GM19023 (cell line): Measurements from ENCODE around the gene PFKL.
A peak's percentile ranks its signal among the peaks of the same experiment; 100 is the strongest.
"Not testable (repeated sequence)": the region's sequence is repeated elsewhere in the genome, so short reads cannot be mapped to it uniquely, and the experiment has no call there.

ENCODE experiments used
- ATAC-seq: cut with Tn5 transposase; IDR thresholded peaks from one replicate; pipeline ENCODE4 v1.9.1; 2021; ENCODE audit warnings: mild to moderate bottlenecking, moderate library complexity; ENCODE audit not compliant: unreplicated experiment

The PFKL gene

DNA sequence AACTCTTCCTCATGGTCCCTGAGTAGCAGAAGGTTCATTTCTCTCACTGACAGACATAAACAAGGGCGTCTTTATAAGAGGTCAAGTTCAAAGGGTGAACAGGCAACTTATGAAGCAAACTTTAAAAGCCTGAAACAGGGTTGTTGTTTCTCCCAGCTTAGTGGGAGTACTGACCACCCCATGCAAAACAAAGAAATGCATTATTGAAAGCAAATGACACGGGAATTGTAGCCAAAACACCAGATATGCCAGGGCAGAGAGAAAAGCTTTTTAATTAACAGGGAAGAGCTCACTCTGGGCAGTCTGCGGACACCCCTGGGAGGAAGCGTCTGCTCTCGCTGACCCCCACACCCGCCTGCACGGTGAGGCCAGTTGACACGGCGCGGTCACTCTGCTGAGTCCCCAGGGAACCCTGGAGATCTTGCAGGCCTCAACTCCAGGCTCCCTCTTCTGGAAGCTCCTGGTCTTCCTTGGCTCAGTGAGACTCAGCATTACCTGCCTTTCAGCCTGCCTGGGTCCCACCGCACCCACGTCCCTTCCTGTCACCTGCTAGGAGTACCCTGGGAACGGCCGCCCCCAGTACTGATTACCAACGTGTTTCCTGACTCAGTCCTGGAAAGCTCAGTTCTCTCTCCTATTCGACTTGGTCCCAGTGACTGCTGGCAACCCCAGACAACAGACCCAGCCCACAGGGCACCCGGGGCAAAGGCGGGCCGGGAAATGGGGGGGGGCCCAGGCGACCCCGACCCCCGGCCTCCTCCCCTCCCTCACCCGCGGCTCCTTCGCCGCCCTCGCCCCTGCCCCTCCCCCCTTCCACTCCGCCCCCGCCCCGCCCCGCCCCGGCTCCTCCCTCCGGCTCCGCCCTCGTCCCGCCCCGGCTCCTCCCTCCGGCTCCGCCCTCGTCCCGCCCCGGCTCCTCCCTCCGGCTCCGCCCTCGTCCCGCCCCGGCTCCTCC lies 38.4 kb downstream of the PFKL start:
- no peak for ATAC-seq

DNA sequence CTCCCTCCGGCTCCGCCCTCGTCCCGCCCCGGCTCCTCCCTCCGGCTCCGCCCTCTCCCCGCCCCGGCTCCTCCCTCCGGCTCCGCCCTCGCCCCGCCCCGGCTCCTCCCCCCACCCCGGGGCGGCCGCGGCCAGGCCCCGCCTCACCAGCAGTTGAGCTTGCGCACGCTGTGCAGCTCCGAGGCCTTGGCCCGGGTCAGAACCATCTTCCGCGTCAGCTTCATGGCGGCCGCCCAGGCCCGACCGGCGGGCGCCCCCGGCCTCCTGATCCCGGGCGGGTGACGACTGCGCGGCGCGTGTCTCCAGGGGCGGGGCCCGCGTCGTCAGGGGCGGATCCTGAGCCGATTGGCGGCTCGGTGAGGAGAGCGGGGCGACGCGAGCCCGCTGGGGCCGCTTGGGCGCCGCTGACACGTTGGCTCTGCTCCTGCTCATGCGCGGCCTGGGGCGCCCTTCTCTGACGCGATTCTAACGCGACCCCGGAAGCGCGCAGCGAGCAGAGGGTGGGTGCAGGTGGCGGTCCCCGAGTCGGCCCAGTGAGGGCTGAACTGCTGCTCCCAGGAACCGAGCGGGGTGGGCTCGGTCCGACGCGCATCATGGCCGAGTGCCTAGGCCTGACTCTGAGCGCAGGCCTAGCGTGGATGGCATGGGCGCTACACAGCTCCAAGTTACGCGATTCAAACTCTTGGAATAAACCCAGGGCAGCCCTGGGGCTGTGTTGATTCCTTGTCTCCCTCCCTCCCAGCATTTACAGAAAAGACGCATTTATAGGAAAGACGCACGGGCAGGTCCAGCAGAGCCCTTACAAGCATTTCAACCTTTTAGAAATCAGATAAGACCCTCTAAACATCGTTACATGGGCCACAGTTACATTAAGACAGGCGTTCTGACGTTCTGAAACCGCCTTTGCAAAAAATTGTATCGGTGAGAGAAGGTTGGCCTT lies 39.4 kb downstream of the PFKL start, which contains the start of gene CFAP410:
Gene CFAP410, minus strand, starts transcription at position 420 of the 940 bp plus-strand sequence. Its CDS starts 196 bp downstream, at position 224.
- ATAC-seq, result peak; percentile 89

DNA sequence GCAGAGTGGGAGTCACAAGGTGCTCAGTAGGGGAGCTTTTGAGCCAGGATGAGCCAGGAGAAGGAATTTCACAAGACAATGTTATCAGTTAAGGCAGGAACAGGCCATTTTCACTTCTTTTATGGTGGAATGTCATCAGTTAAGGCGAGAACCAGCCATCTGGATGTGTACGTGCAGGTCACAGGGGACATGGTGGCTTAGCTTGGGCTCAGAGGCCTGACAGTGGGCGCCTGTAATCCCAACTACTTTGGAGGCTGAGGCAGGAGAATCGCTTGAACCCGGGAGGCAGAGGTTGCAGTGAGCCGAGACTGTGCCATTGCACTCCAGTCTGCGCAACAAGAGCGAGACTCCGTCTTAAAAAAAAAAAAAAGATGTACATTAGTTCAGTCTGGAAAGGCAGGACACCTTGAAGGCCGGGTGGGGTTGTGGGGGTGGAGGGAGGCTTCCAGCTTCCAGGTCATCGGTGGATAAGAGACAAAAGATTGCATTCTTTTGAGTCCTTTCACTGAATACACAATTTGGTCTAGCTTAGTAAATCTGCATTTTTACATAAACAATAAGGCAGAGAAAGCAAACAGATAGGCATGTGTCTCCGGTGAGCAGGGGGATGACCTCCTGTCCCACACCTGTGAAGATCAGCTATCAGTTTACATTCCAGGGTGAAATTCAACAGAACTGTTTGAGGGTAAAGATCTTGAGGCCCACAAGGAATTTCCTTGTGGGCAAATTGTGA lies 42.0 kb downstream of the PFKL start:
- ATAC-seq, result not testable (repeated sequence)

GRCh38 chr21:44342981-44343380 lies 43.1 kb downstream of the PFKL start:
- ATAC-seq, result not testable (repeated sequence)

DNA sequence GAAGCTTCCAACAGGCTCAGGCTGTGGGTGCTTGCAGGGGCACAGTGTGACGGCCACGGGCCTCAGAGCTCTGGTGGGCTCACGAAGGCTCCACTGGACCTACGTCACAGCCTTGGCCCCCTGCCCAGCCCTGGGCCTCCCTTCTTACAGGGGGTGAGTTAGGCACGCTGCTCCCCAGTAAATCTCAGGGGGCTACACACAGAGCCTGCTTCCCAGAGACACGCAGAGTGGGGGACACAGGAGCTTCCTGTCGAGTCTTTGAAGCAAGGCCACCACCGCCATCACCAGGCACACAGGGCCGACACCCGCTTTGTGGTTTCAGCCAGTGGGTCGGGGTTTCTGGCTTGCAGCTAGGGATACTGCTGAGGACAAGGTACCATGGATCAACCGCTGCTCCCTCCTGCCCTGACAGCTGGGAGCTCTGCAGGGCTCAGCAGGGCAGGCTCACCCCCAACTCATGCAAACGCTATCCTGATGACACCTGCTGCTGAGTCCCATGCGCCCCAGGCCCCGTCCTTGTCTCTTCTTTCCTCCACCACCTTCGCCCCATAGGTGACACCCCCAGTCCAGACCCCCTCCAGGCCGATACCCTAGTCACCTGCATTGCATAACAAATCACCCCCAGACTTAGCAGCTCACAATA lies 44.8 kb downstream of the PFKL start:
- no peak for ATAC-seq

GRCh38 chr21:44345495-44345894 lies 45.6 kb downstream of the PFKL start:
- ATAC-seq, result no peak

- no peak for ATAC-seq
Measured at GRCh38 chr21:44347911-44348451, 48.1 kb downstream of the PFKL start.

DNA sequence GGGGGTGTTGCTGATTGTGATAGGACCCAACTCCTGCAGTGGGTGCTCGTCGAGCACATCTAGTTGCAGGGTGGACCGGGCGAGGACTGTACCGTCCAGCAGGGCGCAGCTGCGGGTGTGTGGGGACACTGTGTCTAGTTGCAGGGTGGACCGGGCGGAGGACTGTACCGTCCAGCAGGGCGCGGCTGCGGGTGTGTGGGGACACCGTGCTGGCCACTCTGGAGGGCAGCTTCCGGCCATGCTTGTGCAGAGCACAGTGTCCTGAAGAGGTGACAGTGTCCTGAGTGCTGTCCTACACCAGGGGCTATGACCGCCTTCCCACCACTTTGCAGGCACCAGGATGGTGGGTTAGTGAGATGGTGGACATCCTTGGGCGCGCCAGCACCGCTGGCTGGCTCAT lies 49.0 kb downstream of the PFKL start:
- no peak for ATAC-seq

GRCh38 chr21:44349416-44349846 lies 49.6 kb downstream of the PFKL start:
- ATAC-seq, result no peak

- ATAC-seq, result no peak
Measured at GRCh38 chr21:44349847-44350772, 50.3 kb downstream of the PFKL start.

DNA sequence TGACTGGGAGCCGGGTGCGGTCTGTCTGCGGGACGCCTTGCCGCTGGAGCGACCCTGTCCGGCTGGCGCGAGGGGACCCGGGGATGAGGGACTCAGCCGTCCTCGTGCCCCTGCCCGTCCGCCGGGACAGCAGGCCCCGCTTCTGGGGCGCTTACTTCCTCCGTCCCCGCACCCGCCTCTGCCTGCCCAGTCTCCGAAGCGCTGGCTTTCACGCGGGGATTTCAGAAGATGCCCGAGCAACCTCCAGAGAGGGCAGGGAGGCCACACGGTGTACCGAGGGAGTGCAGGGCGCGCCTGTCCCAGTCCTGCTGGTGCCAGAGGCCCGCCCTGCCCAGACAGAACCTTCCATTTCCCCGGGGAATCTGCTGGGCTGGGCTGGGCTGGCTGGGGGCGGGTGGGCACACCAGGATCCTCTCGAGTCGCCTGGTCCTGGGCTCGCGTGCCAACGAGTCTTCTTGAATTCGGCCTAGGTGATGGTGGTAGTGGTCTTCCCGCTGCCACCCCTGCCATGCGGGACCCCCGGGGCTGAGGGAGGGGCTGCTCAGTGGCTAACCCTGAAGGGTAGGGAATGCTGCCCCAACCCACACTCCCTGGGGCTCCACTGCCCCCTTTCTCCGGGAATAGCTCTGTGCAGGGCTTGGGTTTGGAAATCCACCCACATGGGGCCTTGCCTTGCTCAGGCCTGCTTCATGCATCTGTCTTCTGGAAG lies 51.1 kb downstream of the PFKL start:
- no peak for ATAC-seq

- ATAC-seq, result no peak
Measured at GRCh38 chr21:44351535-44352252, 51.8 kb downstream of the PFKL start.

GRCh38 chr21:44352253-44352860 lies 52.5 kb downstream of the PFKL start:
- ATAC-seq, result no peak

DNA sequence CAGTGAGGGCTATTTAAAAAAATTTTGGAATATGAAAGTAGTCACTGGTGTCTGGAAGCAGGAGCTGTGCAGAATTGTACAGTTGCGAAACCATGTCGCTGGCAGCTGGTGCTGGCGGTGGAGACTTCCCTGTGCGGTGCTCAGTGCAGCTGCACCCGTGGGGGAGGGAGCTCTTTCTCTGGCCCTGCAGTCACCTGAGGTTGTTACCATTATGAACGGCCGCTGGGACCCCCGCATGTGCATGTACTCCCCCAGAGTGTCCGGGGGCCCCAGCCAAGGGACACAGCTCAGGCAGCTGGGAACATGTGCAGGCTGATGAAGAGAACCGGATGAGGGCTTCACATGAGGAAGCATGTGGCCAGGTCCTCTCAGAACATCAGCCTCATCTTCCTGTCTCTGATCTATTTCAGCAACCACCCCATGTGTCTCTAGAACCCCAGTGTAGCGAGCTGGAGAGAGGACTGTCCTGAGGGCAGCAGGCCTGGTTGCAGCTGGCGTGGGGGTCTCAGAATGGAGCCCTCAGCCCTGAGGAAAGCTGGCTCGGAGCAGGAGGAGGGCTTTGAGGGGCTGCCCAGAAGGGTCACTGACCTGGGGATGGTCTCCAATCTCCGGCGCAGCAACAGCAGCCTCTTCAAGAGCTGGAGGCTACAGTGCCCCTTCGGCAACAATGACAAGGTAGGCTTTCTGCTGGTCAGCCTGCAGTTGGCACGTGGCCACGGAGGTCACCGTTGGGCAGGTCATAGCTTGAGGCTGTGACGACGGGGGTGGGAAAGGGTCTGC lies 53.5 kb downstream of the PFKL start, which contains the start of gene TRPM2:
Gene TRPM2, plus strand, starts transcription at position 431 of the 780 bp plus-strand sequence. Its CDS starts 80 bp downstream, at position 511.
- no peak for ATAC-seq

DNA sequence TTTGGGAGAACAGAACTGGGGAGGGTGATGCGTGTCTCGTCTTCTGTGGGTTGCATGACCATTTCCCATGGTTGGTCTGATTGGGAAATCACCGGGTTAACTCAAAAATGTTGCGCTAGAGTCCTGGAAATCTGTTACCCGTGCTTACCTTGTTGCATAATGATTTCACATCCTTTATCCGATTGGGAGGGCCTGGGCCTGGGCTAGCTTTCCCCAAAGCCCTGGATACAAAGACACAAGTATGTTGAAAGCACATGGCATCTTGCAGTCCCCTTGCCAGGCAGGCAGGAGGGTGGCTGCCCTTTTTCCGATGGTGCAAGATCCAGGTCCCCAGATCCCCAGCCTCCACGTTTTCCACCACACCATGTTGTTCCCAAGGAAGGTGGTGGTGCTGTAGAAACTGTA lies 54.1 kb downstream of the PFKL start:
- no peak for ATAC-seq
